GM10248 (cell line): ENCODE data around the gene MORN5.

ENCODE experiments used
- CTCF ChIA-PET: fragments of 300-600 bp; sonication (Branson Sonifier 250); formaldehyde crosslinking; extraction: SDS; loops from one replicate; lab custom pipeline; 2021; ENCODE audit warnings: antibody characterized with exemption; lab: Yijun Ruan, JAX
- POLR2A ChIA-PET: fragments of 350-650 bp; sonication (Branson Sonifier 250); formaldehyde crosslinking; extraction: SDS; loops from one replicate; lab custom pipeline; 2020; ENCODE audit warnings: antibody characterized with exemption; lab: Yijun Ruan, JAX
- DNase-seq: peaks from one replicate; pipeline ENCODE4 v3.0.0; 2012; ENCODE audit errors: extremely low spot score
- CTCF ChIP-seq: IDR thresholded peaks from 2 replicates; pipeline ENCODE4 v1.5.1; 2012; ENCODE audit warnings: mild to moderate bottlenecking, low read depth; ENCODE audit errors: extremely low read depth, missing control alignments, control extremely low read depth

MORN5 gene

GRCh38 chr9:122204491-122204890 is 44.8 kb downstream of the MORN5 start:
- CTCF ChIA-PET, result interaction anchor here (1.6 kb wide), 1 partner anchor 12 kb away, joined by 4 read pairs; no protein-coding TSS in a partner anchor
- TF ChIP-seq CTCF, result no peak
- POLR2A ChIA-PET, result no interaction called here
- DNase-seq, result no peak

- ChIA-PET CTCF (no interaction called here), POLR2A (no interaction called here)
- no peak for TF ChIP-seq CTCF
- DNase-seq, result no peak
Observed at GRCh38 chr9:122205176-122205575, 45.5 kb downstream of the MORN5 start.

- ChIA-PET POLR2A (no interaction called here), CTCF (interaction anchor here (0.9 to 1.7 kb wide), 2 partner anchors 17 to 84 kb away, joined by 3 to 4 read pairs; no protein-coding TSS in a partner anchor)
- DNase-seq, result no peak
- TF ChIP-seq CTCF, result no peak
Observed at GRCh38 chr9:122206118-122207046, 46.7 kb downstream of the MORN5 start.

GRCh38 chr9:122207096-122207495 is 47.4 kb downstream of the MORN5 start:
- POLR2A ChIA-PET, result no interaction called here
- DNase-seq, result no peak
- no peak for TF ChIP-seq CTCF
- CTCF ChIA-PET, result interaction anchor here (1.7 kb wide), 1 partner anchor 16 kb away, joined by 4 read pairs; no protein-coding TSS in a partner anchor

- CTCF ChIA-PET, result no interaction called here
- POLR2A ChIA-PET, result no interaction called here
- no peak for DNase-seq
- TF ChIP-seq CTCF, result no peak
Observed at GRCh38 chr9:122209451-122209850, 49.7 kb downstream of the MORN5 start.

GRCh38 chr9:122212473-122213004 is 52.8 kb downstream of the MORN5 start:
- no peak for TF ChIP-seq CTCF
- ChIA-PET POLR2A (no interaction called here), CTCF (no interaction called here)
- no peak for DNase-seq
